GM19193 (cell line): ENCODE data around the gene TRPV2.

ENCODE experiments used
- POLR2A ChIP-seq: IDR thresholded peaks from 4 replicates; pipeline ENCODE4 v1.6.1; 2011; ENCODE audit not compliant: insufficient read depth, insufficient read length; ENCODE audit errors: extremely low read depth

Gene TRPV2

DNA sequence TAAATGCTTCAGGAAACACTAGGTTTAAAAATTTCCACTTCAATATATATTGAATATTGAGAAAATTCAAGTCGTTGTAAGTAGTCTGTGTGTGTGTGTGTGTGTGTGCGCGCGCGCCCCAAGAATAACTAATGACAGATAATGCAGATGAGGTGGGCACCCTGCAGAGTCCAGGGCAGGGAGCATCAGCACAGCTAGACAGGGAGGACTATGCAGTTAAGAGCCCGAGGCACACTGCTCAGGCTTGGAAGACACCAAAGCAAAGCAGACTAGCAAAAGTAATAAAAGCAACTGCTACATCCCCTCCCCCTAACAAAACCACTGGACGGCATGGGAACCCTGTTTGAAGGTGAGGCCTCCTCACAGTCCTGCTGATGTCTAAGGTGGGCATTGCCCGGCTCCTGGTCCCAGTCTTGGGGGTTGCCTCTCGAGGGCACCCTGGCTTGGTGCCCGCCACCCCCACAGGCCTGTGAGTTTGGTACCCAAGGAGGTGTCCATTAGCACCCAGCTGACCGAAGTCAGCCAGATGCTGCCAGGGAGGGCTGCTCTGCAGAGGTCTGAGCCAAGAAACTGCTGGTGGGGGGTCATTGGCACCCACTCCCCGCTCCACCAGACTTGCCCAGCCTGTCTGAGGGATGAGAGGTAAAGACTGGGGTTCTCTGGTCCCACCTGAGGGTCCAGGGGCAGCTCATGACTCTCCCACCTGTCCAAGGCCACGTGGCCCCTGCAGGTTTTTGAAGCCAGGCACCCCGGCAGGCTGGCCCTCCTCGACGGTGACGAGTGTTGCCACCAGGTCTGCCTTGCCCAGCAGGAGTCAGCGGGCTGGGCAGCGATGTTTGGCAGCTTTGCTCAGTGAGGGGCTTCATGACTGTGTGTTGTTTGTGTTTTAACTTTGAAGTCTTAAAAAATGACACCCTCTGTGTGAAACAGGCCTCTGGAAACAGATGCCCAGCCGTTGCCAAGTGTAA, 58.0 kb downstream of the TRPV2 start:
- no peak for TF ChIP-seq POLR2A

DNA sequence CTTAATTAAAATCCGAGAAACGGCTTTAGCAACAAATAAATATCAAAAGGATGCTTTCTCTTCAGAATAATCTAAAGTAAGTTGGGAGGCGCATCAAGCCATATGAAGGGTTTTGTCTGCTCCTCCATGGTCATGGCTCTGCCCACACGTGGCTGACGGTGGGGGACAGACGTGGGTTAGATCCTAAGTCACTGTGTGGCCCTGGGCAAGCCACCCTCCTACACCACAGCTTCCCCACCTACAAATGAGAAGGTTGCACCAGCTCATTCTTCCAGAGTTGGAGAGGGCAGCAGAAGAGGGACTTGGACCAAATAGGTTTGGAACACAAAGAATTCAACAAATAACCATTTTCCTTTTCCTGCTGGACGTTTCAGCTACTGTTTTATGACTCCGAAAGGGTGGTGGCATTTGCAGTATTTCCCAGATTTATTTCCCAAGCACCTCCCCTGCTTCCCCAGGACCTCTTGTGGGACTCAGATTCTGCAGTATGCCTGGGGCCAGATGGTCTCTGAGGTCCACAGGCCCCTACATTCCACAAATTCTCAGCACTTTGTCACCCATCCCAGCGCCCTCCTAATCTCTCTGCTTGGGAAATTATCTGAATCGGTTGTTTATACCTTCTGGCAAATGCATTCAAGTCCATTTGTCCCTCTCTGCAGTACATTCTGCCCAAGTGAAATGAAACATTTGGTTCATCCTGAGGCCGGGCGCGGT, 58.8 kb downstream of the TRPV2 start:
- no peak for TF ChIP-seq POLR2A

DNA sequence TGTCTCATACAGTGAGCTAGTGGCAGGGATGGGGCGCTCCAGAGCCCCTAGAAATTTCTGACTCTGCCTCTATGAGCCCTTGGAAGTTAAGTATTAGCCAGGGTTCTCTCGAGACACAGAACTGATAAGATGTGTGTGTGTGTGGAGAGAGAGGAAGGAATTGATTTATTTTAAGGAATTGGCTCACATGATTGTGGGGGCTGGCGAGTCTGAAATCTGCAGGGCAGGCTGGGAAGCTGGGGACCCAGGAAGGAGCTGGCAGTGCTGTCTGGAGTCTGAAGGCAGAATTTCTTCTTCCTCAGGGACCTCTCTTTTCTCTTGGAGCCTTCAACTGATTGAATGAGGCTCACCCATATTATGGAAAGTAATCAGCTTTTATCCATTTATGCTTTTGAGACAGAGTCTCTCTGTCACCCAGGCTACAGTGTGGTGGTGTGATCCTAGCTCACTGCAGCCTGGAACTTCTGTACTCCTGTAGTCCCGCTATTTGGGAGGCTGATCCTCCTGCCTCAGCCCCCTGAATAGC, 59.9 kb downstream of the TRPV2 start:
- no peak for TF ChIP-seq POLR2A

- TF ChIP-seq POLR2A = no peak
These were observed 61.9 kb downstream of the TRPV2 start for GRCh38 chr17:16477255-16477654.

DNA sequence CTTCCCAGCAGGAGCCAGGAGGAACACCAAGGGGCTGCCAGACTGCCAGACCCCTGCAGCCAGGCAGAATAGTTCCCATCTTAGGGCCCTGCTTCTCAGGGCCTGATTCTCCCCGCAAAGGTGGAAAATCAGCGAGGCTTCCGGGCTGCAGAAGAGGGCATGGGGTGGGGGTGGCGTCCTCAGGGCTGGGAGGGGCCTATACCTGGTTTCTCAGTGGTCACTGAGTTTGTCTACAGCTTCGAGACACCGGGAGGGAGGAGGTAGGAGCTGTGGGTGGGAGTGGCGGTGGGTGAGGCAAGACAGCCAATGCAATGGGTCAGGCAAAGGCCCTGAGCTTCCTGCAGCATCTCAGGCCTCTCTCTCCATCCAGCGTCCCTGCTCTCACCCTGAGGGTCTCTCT, 62.3 kb downstream of the TRPV2 start:
- no peak for TF ChIP-seq POLR2A

DNA sequence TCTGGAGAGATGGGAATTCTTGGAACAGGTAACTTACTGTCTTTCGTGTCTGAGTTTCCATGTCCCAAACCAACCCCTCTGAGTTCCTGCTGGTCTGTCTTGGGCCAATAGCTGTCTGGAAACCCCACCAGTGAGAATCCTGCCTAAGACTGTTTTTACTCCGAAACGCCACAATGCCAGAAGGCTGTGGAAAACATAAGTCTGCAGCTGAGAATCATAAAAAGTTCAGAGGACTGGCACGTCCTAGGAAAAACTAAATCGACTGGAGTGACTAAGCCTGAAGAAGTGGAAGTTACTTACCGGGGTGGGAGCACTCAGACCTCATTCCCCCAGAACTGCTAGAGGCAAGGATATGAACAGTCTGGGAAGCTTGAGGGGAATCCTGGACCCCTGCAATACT, 63.3 kb downstream of the TRPV2 start:
- TF ChIP-seq POLR2A = no peak

DNA sequence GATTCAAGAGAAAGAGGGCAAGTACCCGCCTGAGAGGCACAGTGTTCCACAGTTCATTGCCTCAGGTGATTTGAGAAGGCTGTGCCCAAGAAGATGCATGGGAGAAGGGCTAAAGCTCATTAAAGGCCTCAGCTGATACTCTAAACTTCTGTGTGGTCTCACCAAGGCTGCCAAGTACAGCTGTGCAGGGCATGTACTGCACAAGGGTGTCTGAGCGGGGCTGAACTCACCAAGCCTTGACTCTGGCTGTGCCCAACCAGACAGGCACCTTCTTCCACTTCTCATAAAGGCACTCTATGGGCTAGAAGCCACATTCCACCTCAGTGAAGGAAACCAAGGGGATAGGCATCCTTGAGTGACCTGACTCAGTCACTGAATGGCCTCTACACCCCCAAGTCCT, 63.9 kb downstream of the TRPV2 start:
- no peak for TF ChIP-seq POLR2A

GRCh38 chr17:16480995-16481394, 65.6 kb downstream of the TRPV2 start:
- no peak for TF ChIP-seq POLR2A

GRCh38 chr17:16482253-16482652, 66.9 kb downstream of the TRPV2 start:
- no peak for TF ChIP-seq POLR2A

- no peak for TF ChIP-seq POLR2A
These were observed 67.8 kb downstream of the TRPV2 start for GRCh38 chr17:16483021-16483645.

GRCh38 chr17:16484445-16485175, 69.2 kb downstream of the TRPV2 start:
- TF ChIP-seq POLR2A = no peak
